Right lung (tissue), 5 donors: ENCODE data around the gene AGPAT3. TPM values are rescaled to one million over a fixed set of nuclear protein-coding genes. Genes with fewer than 3 reads are reported as not detected.

Source experiments
- DNase-seq, 2 donors: peaks; one replicate each; pipeline ENCODE4 v3.0.0-alpha.2; 2013
- polyA plus RNA-seq, 5 donors: library from polyadenylated mRNA; unstranded; fragments of 120-200 nt; gene quantifications; one replicate each; pipeline versions ENCODE4 v1.2.1 to v1.2.3, GENCODE V29; 2013; ENCODE audit warnings: inconsistent platforms in 1 of 5, low replicate concordance in 1 of 5; ENCODE audit not compliant: insufficient read length in 5 of 5, insufficient read depth in 1 of 5

The AGPAT3 gene
- polyA plus RNA-seq, 5 donors: 29.8 to 42.7 (median 36.9) TPM

DNA sequence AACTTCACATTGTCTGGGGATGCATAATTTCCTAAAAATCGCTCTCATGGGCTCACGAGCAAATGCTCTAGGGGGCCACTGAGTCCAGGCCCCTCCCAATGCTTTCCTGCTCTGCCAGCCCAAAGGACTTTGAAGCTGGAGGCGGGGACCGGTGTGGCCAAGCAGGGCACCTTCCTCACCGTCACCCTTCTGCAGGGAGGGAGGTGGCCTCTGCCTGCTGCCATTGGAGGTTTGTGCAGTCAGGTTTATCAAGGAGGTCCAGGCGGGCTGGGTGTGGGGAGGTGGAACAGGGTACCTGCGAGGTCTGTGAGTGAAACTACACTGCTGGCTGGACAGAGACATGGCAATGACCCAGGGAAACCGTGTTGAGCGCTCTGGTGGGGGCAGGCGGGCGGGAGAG, 89.0 kb downstream of the AGPAT3 start:
- no peak for DNase-seq

- no peak for DNase-seq
Observed at GRCh38 chr21:43954896-43955295, 89.9 kb downstream of the AGPAT3 start.

- no peak for DNase-seq
Observed at GRCh38 chr21:43956019-43956669, 91.1 kb downstream of the AGPAT3 start.

DNA sequence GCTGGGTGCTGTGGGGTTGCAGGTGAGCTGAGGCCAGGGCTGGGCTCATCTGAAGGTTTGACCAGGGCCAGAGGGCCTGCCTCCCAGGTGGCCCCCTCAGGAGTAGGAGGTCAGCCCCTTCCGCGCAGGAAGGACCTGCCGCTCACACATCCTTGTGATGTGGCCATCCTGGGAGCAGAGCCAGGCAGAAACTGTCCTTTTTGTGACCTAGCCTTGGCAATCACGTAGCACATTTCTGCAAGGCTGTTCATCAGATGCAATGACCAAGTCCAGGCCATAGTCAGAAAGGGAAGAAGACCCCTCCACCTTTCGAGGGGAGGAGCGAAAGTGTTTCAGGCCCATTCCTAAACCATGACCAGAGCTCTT, 91.6 kb downstream of the AGPAT3 start:
- no peak for DNase-seq

DNA sequence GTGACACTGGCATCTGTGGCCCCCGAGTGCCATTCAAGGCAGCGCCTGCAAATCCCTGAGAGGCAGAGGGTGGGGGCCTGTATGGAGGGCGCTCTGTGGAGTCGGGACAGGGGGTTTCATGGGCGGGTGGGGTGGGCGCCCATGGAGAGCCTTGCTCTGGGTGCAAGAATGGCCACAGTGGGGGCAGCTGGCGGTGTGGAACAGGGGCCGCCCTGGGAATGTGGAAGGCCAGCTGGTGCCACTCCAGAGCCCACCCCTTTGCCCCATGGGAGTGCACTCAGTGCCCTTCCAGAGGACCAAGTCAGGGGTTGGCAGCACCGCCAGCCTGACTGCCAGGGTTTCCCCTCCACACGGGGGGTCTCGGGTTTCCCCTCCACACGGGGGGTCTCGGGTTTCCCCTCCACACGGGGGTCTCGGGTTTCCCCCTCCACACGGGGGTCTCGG, 92.1 kb downstream of the AGPAT3 start:
- DNase-seq: no peak

- no peak for DNase-seq
Observed at GRCh38 chr21:43957611-43958362, 92.8 kb downstream of the AGPAT3 start.

- DNase-seq: no peak
Observed at GRCh38 chr21:43958364-43959158, 93.5 kb downstream of the AGPAT3 start.

DNA sequence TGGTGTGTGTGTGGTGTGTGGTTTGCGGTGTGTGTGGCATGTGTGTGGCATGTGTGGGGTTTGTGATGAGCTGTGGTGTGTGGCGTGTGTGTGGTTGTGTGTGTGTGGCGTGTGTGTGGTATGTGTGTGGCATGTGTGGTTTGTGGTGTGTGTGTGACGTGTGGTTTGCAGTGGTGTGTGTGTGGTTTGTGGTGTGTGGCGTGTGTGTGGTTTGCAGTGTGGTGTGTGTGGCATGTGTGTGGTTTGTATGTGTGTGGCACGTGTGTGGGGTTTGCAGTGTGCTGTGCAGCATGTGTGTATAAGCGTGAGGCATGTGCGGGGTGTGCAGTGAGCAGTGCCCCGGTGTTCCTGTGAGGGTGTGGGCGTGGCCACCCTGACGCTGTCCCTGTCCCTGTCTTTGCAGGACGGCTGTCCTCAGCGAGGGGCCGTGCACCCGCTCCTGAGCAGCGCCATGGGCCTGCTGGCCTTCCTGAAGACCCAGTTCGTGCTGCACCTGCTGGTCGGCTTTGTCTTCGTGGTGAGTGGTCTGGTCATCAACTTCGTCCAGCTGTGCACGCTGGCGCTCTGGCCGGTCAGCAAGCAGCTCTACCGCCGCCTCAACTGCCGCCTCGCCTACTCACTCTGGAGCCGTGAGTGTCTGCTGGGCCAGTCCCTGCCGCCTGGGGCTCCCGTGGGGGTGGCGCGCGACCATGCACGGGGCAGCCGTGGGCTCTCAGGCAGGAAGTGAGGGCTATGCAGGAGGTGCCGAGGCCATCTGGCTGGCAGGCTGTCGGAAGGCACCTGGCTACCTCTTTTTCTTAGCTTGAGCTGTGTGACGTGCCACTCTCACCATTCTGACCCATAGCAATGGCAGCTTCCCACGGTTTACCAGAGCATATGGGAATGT, 94.5 kb downstream of the AGPAT3 start:
- no peak for DNase-seq

DNA sequence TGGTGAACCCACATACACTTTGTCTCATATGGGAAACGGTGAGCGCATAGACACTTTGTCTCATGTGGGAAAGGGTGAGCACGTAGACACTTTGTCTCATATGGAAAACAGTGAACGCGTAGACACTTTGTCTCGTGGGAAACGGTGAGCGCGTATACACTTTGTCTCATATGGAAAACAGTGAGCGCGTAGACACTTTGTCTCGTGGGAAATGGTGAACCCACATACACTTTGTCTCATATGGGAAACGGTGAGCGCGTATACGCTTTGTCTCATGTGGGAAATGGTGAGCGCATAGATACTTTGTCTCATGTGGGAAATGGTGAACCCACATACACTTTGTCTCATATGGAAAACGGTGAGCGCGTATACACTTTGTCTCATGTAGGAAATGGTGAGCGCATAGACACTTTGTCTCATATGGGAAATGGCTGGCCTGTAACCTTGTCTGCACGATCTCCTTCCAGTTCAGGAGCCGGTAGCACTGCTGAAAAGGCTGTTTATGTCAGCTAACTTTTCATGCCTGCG, 96.4 kb downstream of the AGPAT3 start:
- no peak for DNase-seq

DNA sequence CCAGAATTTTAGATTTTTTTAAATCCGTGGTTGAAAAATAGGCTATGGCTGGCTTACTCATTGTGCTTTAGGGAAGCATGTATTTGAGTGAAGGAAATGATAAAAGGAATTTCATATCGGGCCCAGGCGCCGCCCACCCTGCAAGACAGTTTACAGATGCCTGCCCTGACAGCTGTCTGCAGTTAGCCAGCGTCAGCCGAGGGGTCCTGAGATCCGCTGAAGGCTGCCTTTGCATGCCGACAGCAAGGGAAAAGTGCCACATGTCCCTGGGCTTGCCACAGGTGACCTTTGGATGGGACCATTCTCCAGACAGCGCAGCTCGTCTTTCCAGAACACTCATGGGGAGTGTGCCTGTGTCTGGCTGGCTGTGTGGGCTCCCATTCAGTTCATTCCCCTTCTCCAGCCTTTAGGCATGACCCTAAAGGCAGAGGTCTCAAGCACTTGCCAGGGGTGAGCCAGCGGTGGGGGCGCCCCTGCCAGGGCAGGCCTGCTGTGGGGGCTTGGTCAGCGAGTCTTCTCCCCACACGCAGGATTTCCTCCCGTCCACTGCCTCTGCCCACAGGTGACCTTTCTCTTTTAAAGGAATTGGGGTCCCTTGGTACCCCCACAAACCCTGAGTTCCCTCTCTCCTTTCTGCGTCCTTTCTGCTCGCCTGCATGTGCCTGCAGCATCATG, 101.0 kb downstream of the AGPAT3 start:
- DNase-seq: no peak

GRCh38 chr21:43966946-43967512, 102.0 kb downstream of the AGPAT3 start:
- DNase-seq: no peak

- no peak for DNase-seq
Observed at GRCh38 chr21:43967981-43968380, 103.0 kb downstream of the AGPAT3 start.

DNA sequence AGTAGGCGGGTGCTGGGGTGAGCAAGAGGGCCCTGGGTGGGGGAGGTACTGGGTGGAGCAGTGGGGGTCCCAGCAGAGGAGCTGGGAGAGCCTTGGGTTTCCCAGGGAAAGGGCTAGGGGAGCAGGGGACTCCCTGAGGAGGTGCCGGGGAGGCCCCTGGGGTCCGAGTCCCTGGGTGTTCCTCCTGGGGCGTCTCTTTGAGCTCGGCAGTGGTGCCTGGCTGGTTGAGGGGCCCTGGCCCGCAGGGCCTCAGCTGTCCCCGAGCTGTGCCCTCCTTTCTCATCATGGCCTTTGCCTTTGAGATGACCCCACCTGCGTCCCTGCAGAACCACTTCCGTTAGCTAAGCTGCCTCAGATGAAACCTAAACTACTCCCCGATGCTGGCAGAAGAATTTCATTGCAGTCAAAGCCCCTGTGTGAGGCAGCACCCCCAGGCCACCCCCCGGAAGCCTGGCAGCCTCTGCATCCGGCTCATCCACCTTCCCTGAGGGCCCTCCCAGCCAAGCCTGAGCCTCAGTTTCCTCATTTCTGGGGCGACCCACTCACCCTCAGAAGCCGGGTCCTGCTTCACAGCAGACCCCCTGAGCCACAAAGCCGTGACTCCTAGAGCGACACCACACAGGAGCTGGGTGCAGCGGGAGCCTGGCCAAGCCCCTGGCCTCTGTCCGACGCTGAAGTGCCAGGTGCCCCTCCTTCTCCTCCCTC, 103.5 kb downstream of the AGPAT3 start:
- DNase-seq: no peak

DNA sequence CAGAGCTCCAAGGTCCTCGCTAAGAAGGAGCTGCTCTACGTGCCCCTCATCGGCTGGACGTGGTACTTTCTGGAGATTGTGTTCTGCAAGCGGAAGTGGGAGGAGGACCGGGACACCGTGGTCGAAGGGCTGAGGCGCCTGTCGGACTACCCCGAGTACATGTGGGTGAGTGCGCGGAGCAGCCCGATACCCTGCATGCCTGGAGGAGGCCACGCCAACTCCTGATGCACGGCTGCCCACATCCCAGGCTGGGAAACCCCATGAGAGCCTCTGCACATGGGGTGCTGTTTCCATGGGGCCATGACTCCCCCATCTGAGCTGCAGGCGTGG, 104.1 kb downstream of the AGPAT3 start:
- DNase-seq: no peak

GRCh38 chr21:43970551-43970950, 105.5 kb downstream of the AGPAT3 start:
- DNase-seq: no peak

- no peak for DNase-seq
Observed at GRCh38 chr21:43971201-43971991, 106.4 kb downstream of the AGPAT3 start.

DNA sequence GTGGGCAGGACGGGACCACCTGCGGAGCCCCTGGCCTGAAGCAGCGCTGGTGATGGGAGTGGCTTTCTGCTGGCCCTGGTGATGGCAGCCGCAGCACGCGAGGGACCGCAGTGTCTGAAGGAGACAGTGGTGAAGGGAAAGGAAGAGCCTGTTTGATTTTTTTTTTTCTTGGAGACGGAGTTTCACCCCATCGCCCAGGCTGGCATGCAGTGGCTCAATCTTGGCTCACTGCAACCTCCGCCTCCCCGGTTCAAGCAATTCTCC, 106.9 kb downstream of the AGPAT3 start:
- DNase-seq: no peak

DNA sequence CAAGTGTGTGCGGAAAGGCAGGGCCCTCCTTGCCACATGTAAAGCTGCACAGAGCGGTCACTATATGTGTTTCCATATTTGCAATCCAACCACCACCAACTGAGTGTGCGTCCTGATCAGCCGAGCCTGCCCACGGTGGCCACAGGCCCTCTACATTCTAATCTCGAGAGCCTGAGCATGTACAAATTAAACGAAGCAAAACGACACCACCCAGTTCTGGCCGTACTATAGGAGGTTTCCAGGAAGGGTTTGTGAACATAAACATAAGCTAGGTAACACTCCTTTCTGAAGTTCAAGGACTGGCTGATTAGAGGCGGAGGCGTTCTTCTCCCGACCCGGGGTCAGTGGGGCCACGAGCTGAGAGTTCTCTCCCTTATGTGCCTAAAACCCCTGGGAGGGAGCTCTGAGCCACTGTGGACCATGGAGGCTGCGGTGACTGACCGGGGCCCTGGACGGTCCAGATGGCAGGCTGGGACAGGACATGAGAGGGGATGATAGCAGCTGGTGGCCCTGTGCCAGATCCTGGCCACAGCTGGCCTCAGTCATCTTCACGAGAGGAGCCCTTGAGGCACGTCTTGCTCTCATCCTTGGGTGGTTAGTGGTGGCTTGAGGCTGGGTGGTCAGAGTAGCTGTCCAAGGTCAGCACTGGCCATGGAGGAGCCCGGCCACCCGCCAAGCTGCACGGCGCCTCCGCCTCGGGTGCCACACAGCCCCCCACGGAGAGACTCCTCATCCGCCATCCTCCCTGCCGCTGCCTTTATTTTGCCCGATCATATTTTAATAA, 108.0 kb downstream of the AGPAT3 start:
- DNase-seq: peak; percentile 57 to 62

DNA sequence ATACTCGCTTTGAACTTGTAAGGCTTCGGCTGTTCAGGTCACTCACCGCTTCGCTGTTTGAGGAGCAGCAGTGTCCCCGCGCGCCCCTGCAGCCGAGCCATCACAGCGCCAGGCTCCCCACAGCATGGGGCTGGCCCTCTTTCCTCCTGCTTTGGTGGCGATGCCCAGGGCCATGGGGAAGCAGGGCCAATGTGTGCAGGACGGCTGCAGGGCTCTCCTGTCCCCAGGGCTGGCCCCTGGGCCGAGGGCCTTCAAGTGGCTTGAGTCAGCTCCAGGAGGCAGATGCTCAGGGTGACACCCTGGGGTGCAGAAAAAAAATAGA, 108.6 kb downstream of the AGPAT3 start:
- DNase-seq: no peak
